ENCODE data around the gene MRPL14.

- TF ChIP-seq POLR2A (IDR thresholded peaks at IDR 0.05) (no peak), CTCF (IDR thresholded peaks at IDR 0.05) (no peak)
Measured at GRCh38 chr6:44076356-44077213, 50.7 kb downstream of the MRPL14 start.
